Measurements from ENCODE around the gene VRK3. TPM values are rescaled to one million over a fixed set of nuclear protein-coding genes. Genes with fewer than 3 reads are reported as not detected.

Gene VRK3
- total RNA-seq, 1 donor from 2014 or later = 44.6 TPM

GRCh38 chr19:50050406-50051227 lies 25.4 kb upstream of the VRK3 start:
- Mint-ChIP-seq H3K9me3 (peaks cover 17% of the 10 kb centered on the region), H3K4me1 (ENCODE audit: unreplicated experiment) (peaks cover 5% of the 10 kb centered on the region)

GRCh38 chr19:50047671-50048070 lies 22.5 kb upstream of the VRK3 start:
- H3K27me3 Mint-ChIP-seq = no peaks in the 10 kb centered on the region
- H3K36me3 Mint-ChIP-seq = peaks cover 55% of the 10 kb centered on the region
- no peak overlapping the region for H3K4me3 Mint-ChIP-seq
- no peak for TF ChIP-seq CTCF (conservative IDR thresholded peaks at IDR 0.05)
- H3K4me1 Mint-ChIP-seq (ENCODE audit: unreplicated experiment) = peaks cover 5% of the 10 kb centered on the region
- no peak for DNase-seq (ENCODE audit: extremely low spot score, unreplicated experiment)
- H3K9me3 Mint-ChIP-seq = peaks cover 33% of the 10 kb centered on the region
- no peak overlapping the region for H3K27ac Mint-ChIP-seq

More at GRCh38 chr19:50050406-50051227, 25.4 kb upstream of the VRK3 start:
- no peak for TF ChIP-seq CTCF (conservative IDR thresholded peaks at IDR 0.05)
- peak overlapping the region; percentile 87 for H3K4me3 Mint-ChIP-seq
- H3K27ac Mint-ChIP-seq = peak overlapping the region; percentile 61
- H3K36me3 Mint-ChIP-seq = peaks cover 27% of the 10 kb centered on the region
- H3K27me3 Mint-ChIP-seq = no peaks in the 10 kb centered on the region
- peak; percentile 74 for DNase-seq (ENCODE audit: extremely low spot score, unreplicated experiment)

- peaks cover 63% of the 10 kb centered on the region for H3K36me3 Mint-ChIP-seq
- no peaks in the 10 kb centered on the region for H3K27me3 Mint-ChIP-seq
- H3K27ac Mint-ChIP-seq = no peak overlapping the region
- H3K4me3 Mint-ChIP-seq = no peak overlapping the region
- peaks cover 5% of the 10 kb centered on the region for H3K4me1 Mint-ChIP-seq (ENCODE audit: unreplicated experiment)
- DNase-seq (ENCODE audit: extremely low spot score, unreplicated experiment) = no peak
- TF ChIP-seq CTCF (conservative IDR thresholded peaks at IDR 0.05) = peak; percentile 75
- peaks cover 35% of the 10 kb centered on the region for H3K9me3 Mint-ChIP-seq
Observed at GRCh38 chr19:50046649-50047503, 21.7 kb upstream of the VRK3 start.

GRCh38 chr19:50044922-50045321 lies 19.8 kb upstream of the VRK3 start:
- TF ChIP-seq CTCF (conservative IDR thresholded peaks at IDR 0.05) = no peak
- Mint-ChIP-seq H3K4me3 (no peak overlapping the region), H3K27ac (no peak overlapping the region), H3K9me3 (peaks cover 35% of the 10 kb centered on the region), H3K36me3 (peaks cover 82% of the 10 kb centered on the region), H3K27me3 (no peaks in the 10 kb centered on the region), H3K4me1 (ENCODE audit: unreplicated experiment) (no peaks in the 10 kb centered on the region)
- no peak for DNase-seq (ENCODE audit: extremely low spot score, unreplicated experiment)

DNA sequence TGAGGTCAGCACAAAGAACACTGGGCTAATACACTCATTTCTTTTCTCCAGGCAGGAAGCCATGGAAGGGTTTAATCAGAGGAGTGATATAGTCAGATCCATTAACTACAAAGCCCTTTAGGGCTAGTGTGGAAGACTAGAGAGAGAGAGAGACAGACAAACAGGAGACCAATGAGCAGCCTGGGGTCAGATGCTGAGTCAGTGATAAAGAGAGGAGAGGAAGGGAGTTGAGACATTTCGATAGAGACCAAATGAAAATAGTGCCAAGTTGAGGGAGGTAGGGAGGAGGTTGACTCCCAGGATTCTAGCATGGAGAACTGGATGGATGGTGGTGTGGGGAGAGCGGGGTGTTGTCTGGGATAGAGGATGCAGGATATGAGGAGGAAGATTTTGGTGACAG lies 18.8 kb upstream of the VRK3 start:
- Mint-ChIP-seq H3K4me1 (ENCODE audit: unreplicated experiment) (no peaks in the 10 kb centered on the region), H3K9me3 (peaks cover 35% of the 10 kb centered on the region), H3K27ac (no peak overlapping the region), H3K36me3 (peaks cover 88% of the 10 kb centered on the region), H3K4me3 (no peak overlapping the region), H3K27me3 (no peaks in the 10 kb centered on the region)
- DNase-seq (ENCODE audit: extremely low spot score, unreplicated experiment) = no peak
- TF ChIP-seq CTCF (conservative IDR thresholded peaks at IDR 0.05) = no peak

All from type B pancreatic cell (in vitro differentiated cells).